DOHH2 (cell line): ENCODE data around the gene C19orf18.
"Not testable (repeated sequence)": the region's sequence is repeated elsewhere in the genome, so short reads cannot be mapped to it uniquely, and the experiment has no call there.

ENCODE experiments used
- H3F3A ChIP-seq: fragments of 200-600 bp; sonication (generic), shearing (Covaris generic); 2 replicates; pipeline ENCODE4 v1.6.0; 2016; ENCODE audit warnings: antibody characterized with exemption, mild to moderate bottlenecking; ENCODE audit not compliant: control insufficient read depth, insufficient read depth
- H3K27ac ChIP-seq: fragments of 200-600 bp; sonication (generic); 2 replicates; pipeline ENCODE4 v1.5.1; 2014; ENCODE audit warnings: low read depth, mild to moderate bottlenecking, low read length, moderate library complexity
- H3K27me3 ChIP-seq: fragments of 200-600 bp; sonication (generic); 2 replicates; pipeline ENCODE4 v1.6.1; 2014; ENCODE audit warnings: mild to moderate bottlenecking, low read length, mixed read lengths; ENCODE audit not compliant: control insufficient read depth
- H3K36me3 ChIP-seq: fragments of 200-600 bp; sonication (generic); 2 replicates; pipeline ENCODE4 v1.6.1; 2014; ENCODE audit warnings: mild to moderate bottlenecking, low read length, moderate library complexity, mixed read lengths; ENCODE audit not compliant: control insufficient read depth
- H3K4me1 ChIP-seq: fragments of 200-600 bp; sonication (generic); 2 replicates; pipeline ENCODE4 v1.6.1; 2014; ENCODE audit warnings: mild to moderate bottlenecking, low read length, mixed read lengths; ENCODE audit not compliant: control insufficient read depth
- H3K4me2 ChIP-seq: fragments of 200-600 bp; sonication (generic); 2 replicates; pipeline ENCODE4 v1.6.0; 2014; ENCODE audit warnings: mild to moderate bottlenecking, low read length, moderate library complexity
- H3K4me3 ChIP-seq: fragments of 200-600 bp; sonication (generic); 2 replicates; pipeline ENCODE4 v1.5.1; 2014; ENCODE audit warnings: mild to moderate bottlenecking, low read length, mixed read lengths
- H3K79me2 ChIP-seq: fragments of 200-600 bp; sonication (generic); 2 replicates; pipeline ENCODE4 v1.6.1; 2014; ENCODE audit warnings: mild to moderate bottlenecking, low read length, mixed read lengths; ENCODE audit not compliant: control insufficient read depth
- H3K9me2 ChIP-seq: fragments of 200-600 bp; sonication (generic); replicated peaks from 2 replicates; pipeline ENCODE4 v1.6.1; 2014; ENCODE audit warnings: mild to moderate bottlenecking, low read length, mixed read lengths; ENCODE audit not compliant: control insufficient read depth
- H3K9me3 ChIP-seq: fragments of 200-600 bp; sonication (generic); 2 replicates; pipeline ENCODE4 v1.6.1; 2014; ENCODE audit warnings: antibody characterized with exemption, low read length, mixed read lengths; ENCODE audit not compliant: control insufficient read depth, insufficient read depth
- H4K20me1 ChIP-seq: fragments of 200-600 bp; sonication (generic); 2 replicates; pipeline ENCODE4 v1.6.0; 2014; ENCODE audit warnings: low read depth, mild to moderate bottlenecking, antibody characterized with exemption, low read length, moderate library complexity; ENCODE audit not compliant: control insufficient read depth, insufficient read depth
- CTCF ChIP-seq: fragments of 200-600 bp; sonication (generic); IDR thresholded peaks from one replicate; pipeline ENCODE4 v1.5.1; 2014; ENCODE audit warnings: antibody characterized with exemption, mild to moderate bottlenecking, low read depth, low read length; ENCODE audit not compliant: poor library complexity, severe bottlenecking
- EZH2phosphoT487 ChIP-seq: fragments of 200-600 bp; sonication (generic); IDR thresholded peaks from 2 replicates; pipeline ENCODE4 v1.6.1; 2017; ENCODE audit warnings: borderline replicate concordance, mild to moderate bottlenecking, antibody characterized with exemption, low read length, moderate library complexity, mixed read lengths

Gene C19orf18

GRCh38 chr19:57934820-57935665 lies 39.3 kb downstream of the C19orf18 start, which contains the start of gene ZNF418:
TSS of gene ZNF418 (minus strand) at chr19:57935402. CDS start at chr19:57933822, 1,580 bp downstream.
- Histone ChIP-seq H3K4me1 (no peaks in the 10 kb centered on the region), H3K4me3 (peak within 1 kb of the TSS; percentile 27; the same call in 1 of the 2 replicates), H3K9me2 (no peaks in the 10 kb centered on the region), H3K4me2 (no peak within 1 kb of the TSS), H4K20me1 (no peaks in the 10 kb centered on the region), H3F3A (no peaks in the 10 kb centered on the region), H3K9me3 (peaks cover 40% of the 10 kb centered on the region), H3K79me2 (no peaks in the 10 kb centered on the region), H3K36me3 (no peaks in the 10 kb centered on the region), H3K27me3 (no peaks in the 10 kb centered on the region), H3K27ac (no peak within 1 kb of the TSS)
- TF ChIP-seq CTCF (no peak), EZH2phosphoT487 (no peak)

- H3K9me3 ChIP-seq, result peaks cover 33% of the 10 kb centered on the region; the same call in 1 of the 2 replicates
- H3K27me3 ChIP-seq, result no peaks in the 10 kb centered on the region
- no peak overlapping the region for H3K4me2 ChIP-seq
- H3K27ac ChIP-seq, result no peak overlapping the region
- no peaks in the 10 kb centered on the region for H4K20me1 ChIP-seq
- no peaks in the 10 kb centered on the region for H3K4me1 ChIP-seq
- no peaks in the 10 kb centered on the region for H3K79me2 ChIP-seq
- TF ChIP-seq CTCF (no peak), EZH2phosphoT487 (no peak)
- no peaks in the 10 kb centered on the region for H3K9me2 ChIP-seq
- no peak overlapping the region for H3K4me3 ChIP-seq
- no peaks in the 10 kb centered on the region for H3K36me3 ChIP-seq
- no peaks in the 10 kb centered on the region for H3F3A ChIP-seq
Measured at GRCh38 chr19:57927587-57927986, 46.7 kb downstream of the C19orf18 start.

- H4K20me1 ChIP-seq, H3K9me2 ChIP-seq, H3K36me3 ChIP-seq, H3K4me1 ChIP-seq, H3K79me2 ChIP-seq, H3K27ac ChIP-seq, H3F3A ChIP-seq, H3K27me3 ChIP-seq: not testable (repeated sequence)
- Histone ChIP-seq H3K4me3 (peak within 1 kb of the TSS; percentile 71), H3K4me2 (peak within 1 kb of the TSS; percentile 62), H3K9me3 (peaks cover 19% of the 10 kb centered on the region)
- TF ChIP-seq CTCF, result peak; percentile 27
Measured at GRCh38 chr19:57916168-57916995, 58.0 kb downstream of the C19orf18 start, which contains the start of gene ZNF417. TSS of gene ZNF417 (minus strand) at chr19:57916592. CDS start at chr19:57916411, 181 bp downstream.
